Effector CD8-positive, alpha-beta T cell (primary cell): ENCODE results near the gene ADAMTSL5.
"Not testable (repeated sequence)": the region's sequence is repeated elsewhere in the genome, so short reads cannot be mapped to it uniquely, and the experiment has no call there.

Source experiments
- DNase-seq: peaks from one replicate; lab custom pipeline; 2025; lab: John Stamatoyannopoulos, UW

The ADAMTSL5 gene

DNA sequence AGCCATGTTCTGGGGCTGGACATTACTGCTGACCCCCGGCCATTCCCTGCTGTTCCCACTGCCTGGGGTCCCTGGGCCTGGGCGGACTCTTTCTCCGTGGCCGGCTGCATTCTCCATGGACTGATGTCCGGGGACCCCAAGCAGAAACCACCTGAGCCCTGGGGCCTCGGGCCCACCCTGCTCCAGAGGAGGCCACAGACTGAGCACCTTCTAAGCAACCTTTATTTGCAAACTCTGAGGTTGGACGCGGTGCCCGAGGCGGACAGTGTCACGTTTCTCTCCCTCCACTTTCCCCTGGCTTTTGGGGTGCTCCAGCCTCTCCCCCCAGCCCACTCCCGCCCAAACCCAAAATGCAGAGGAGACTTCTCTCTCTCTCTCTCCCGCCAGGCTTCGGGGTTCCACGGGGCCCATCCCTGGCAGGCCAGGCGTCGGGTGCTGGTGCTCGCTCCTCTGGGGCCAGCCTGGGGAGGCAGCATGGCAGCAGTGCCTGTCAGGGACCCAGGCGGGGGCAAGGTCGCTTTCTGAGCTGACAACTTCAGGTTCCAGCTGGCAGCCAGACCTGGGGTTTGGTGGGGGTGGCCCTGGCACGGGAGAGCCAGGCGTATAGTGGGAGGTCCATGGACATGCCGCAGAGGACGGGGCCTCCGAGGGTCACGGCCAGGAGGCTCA, 31.5 kb downstream of the ADAMTSL5 start:
- no peak for DNase-seq

DNA sequence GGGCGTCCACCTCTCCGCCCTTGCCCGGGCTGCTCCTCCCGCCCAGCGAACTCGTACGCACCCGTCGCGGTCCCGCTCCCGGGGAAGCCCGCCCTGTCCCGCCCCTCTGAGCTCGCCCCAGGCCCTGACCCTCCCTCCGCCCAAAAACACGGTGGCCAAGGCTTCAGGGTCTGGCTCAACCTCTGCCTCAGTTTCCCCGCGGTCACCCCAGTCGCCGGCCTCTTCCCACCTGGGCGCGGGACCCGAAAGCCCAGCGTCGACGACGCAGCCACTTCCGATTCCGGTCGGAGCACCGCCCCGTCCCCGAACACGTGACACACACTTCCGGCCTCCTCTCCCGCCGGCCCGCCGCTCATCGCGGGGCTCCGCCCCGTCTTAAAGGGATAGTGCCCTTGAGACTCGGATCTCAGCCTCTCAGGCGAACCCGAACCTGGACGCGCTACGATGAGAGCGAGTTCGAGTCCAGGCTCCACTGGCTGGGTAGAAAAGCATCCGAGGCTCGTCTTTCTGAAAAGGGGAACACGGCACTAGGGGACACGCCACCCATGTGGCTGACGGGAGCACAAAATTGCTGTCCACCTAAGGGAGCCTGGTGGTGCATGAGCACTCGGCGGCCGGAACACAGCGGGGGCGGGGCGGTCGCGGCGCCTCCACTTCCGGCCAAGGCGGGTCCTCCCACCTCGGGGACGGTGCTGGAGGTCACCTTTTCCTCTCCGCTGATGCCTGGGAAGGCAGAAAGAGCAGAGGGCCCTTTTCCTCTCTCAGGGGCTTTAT, 33.7 kb downstream of the ADAMTSL5 start, which contains the start of gene C19orf25:
Gene C19orf25, minus strand, starts transcription at position 282 of the 774 bp plus-strand sequence. CDS start 312 bp downstream, outside the sequence.
- DNase-seq, result peak; percentile 81

DNA sequence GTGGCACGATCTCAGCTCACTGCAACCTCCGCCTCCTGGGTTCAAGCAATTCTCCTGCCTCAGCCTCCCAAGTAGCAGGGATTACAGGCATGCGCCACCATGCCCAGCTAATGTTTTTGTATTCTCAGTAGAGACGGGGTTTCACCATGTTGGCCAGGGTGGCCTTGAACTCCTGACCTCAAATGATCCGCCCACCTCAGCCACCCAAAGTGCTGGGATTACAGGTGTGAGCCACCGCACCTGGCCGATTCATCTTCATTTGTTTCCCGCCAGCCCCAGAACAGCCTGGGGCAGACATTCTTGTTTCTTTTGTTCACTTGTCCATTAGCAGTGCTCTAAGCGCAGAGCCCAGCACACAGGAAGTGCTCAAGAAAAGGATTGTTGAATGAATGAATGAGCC, 35.8 kb downstream of the ADAMTSL5 start:
- not testable (repeated sequence) for DNase-seq

DNA sequence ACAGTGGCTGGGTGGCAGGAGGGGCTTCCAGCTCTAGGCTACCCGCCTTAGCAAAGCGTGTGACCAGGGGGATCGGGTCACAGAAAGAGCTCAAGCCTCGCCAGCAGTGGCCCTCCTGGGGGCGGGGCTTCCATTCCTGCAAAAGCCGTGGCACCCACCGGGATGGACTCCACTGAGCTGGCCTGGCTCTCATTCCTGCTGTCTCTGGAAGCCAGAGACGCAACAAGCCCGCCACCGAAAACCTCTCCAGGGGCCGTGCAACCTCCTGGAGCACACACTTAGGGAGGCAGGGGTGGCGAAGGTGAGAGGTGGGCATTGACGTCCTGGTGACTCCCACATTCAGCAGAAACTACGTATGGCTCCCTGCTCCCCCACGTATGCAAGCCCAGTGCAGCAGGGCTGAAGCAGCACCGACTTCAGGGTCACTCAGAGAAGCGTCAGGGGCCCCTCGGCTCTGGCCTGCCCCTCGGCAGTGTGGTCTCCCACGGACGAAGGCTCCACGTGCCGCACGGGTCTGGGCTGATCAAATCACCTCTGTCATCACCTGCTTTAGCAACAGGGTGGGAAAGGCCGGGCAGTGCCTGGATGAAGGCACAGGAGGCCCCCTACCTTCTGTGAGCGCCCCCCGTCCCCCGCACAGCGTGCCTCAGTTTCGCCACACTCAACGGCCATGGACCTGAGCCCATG, 36.9 kb downstream of the ADAMTSL5 start:
- no peak for DNase-seq

DNA sequence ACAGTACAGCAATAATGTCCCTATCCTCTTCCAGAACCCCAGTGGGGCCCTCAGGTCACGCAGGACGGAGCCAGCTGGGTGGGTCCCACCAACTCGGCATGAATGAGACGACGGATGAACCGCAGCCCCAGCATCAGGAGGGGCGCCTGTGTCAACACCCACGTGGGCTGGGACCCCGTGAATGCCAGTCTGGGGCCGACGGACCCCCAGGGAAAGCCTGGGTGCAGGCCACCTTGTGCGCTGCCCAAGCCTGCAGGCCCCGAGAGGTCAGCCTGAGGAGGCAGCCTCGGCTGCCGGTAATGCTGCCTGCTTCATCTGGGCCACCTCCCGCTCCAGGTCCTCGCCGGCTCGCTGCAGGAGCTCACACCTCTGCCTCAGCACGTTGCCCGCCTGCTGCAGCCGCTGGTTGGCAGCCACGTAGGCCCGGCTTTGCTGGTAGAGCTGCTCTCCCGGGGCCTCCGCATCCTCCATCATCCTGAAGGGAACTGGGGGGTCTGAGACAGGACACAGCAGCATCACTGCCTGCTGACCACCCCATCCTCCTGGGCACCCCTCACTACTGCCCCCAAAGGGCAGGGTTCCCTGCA, 38.0 kb downstream of the ADAMTSL5 start:
- DNase-seq, result no peak

DNA sequence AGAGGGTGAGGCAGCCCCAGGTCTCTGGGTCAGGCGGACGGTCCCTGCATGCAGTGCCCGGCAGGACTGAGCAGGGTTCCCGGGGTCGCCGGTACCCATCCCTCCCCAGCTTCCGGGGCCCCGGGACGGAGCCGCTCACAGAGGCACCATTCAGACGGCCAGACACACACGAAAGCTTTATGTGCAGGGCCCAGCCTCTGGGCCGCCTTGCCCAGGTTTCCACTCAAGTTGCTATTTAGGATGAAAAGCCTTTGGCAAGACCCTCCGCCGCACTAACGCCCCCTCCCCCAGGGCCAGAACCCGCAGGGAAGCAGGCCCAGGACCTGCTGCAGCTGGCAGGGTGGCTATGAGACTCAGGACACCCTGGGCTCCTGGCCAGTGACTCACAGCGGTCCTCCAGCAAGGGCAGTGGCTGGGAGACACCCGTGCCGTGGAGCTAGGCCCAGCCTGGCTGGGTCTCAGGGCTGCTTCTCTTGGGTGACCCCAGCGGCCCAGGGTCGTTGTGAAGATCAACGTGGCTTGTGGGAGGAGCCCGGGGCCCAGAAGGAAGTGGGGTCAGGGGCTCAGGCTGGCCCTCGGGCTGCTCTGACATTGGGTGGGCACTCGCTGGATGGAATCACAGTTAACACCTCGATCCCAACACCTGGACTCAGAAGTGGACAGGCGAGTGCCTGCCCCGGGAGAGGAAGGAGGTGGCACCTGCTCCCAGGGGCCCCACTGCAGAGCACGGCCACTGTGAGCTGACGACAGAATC, 38.6 kb downstream of the ADAMTSL5 start:
- DNase-seq, result no peak

- no peak for DNase-seq
These were observed 39.6 kb downstream of the ADAMTSL5 start for GRCh38 chr19:1473085-1473851.

- DNase-seq, result no peak
These were observed 40.4 kb downstream of the ADAMTSL5 start for GRCh38 chr19:1472231-1473084.

DNA sequence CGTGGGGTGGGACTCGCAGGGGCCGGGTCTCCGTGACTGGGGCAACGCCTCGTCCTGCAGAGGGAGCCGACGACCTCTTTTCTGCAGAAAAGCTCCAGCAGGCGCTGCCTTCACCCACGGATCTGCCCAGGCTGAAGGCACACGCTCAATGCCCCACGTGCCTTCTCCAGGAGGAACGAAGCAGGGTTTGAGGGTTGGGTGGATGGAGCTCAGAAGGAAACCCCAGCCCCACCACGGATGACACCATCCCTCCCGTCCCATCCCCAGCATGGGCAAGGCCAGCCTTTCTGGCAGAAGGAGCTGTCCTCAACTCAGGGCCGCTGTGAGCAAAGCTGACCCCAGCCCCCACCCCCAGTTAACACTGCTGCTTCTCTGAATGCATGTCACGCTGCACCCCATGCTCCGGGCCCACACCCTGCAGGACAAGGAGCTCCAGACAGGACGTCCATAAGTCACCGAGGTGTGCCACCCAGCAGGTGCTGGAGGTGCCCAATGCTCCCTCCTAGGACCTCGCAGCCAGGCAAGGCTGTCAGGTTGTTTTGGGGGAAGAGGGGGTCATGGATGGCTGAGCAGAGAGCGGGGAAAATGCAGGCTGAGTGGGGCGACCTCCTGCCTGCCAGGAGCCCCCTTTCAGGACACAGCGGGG, 41.2 kb downstream of the ADAMTSL5 start:
- no peak for DNase-seq

- no peak for DNase-seq
These were observed 41.8 kb downstream of the ADAMTSL5 start for GRCh38 chr19:1471010-1471514.

DNA sequence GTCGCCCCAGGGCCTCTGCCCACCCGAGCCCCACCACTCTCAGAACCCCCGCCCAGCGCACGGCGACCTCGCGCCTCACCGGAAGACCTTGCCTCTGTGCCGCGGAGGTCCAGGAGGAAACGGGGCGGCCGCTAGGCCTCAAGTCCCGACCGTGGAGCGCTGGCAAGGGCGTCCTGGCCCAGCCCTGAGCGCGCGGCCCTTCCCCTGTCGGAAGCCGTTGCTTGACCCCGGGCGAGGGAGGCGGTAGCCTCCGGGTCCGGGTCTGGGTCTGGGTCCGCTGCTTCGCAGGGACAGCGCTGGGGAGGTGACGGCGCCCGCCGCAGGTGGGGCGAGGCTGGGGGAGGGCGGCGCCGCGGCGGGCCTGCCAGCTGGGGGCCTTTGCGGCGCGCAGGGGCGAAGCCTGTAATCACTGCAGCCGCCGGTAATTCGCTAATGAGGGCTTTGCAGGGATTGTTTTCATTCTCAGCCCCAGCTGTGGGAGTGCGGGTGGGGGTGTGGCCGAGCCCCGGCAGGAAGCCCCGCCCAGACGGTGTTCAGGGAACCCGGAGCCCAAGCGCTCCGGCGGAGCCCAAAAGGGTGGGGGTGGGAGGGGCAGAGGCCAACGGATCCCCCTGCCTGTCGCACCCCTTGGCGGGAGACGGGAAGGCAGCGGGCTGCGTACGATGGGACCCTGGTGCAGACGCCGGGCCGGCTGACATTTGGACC, 42.4 kb downstream of the ADAMTSL5 start:
- DNase-seq, result peak; percentile 43

- DNase-seq, result no peak
These were observed 42.8 kb downstream of the ADAMTSL5 start for GRCh38 chr19:1470055-1470304.

DNA sequence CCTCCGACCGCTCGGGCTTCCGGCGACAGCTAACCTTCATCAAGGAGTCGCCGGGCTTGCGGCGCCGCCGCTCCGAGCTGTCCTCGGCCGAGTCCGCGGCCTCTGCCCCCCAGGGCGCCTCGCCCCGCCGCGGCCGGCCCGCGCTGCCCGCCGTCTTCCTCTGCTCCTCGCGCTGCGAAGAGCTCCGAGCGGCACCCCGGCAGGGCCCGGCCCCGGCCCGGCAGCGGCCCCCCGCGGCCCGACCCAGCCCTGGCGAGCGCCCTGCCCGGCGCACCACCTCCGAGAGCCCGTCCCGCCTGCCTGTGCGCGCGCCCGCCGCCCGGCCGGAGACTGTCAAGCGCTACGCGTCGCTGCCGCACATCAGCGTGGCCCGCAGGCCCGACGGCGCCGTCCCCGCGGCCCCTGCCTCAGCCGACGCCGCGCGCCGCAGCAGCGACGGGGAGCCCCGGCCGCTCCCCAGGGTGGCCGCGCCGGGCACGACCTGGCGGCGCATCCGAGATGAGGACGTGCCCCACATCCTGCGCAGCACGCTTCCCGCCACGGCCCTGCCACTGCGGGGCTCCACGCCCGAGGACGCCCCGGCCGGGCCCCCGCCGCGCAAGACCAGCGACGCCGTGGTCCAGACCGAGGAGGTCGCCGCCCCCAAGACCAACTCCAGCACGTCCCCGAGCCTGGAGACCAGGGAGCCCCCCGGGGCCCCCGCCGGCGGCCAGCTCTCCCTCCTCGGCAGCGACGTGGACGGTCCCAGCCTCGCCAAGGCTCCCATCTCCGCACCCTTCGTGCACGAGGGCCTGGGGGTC, 43.4 kb downstream of the ADAMTSL5 start:
- DNase-seq, result no peak

GRCh38 chr19:1468821-1469254, 44.0 kb downstream of the ADAMTSL5 start:
- no peak for DNase-seq

DNA sequence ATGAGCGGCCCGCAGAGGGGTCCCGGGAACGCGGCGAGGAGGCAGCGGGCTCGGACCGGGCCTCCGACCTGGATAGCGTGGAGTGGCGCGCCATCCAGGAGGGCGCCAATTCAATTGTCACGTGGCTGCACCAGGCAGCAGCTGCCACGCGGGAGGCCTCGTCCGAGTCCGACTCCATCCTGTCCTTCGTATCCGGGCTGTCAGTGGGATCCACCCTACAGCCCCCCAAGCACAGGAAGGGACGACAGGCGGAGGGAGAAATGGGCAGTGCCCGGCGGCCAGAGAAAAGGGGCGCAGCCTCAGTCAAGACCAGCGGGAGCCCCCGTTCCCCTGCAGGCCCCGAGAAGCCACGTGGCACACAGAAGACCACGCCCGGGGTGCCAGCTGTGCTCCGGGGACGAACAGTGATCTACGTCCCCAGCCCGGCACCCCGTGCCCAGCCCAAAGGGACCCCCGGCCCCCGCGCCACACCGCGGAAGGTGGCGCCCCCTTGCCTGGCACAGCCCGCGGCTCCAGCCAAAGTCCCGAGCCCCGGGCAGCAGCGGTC, 44.5 kb downstream of the ADAMTSL5 start:
- no peak for DNase-seq

- DNase-seq, result no peak
These were observed 45.1 kb downstream of the ADAMTSL5 start for GRCh38 chr19:1467490-1468273.

- no peak for DNase-seq
These were observed 45.7 kb downstream of the ADAMTSL5 start for GRCh38 chr19:1467215-1467489.
